ENCODE results near the gene ZFYVE28. TPM values are rescaled to one million over a fixed set of nuclear protein-coding genes. Genes with fewer than 3 reads are reported as not detected.

Gene ZFYVE28
- total and polyA plus RNA-seq, 8 donors, result 2.2 to 12.4 (median 3.9) TPM

DNA sequence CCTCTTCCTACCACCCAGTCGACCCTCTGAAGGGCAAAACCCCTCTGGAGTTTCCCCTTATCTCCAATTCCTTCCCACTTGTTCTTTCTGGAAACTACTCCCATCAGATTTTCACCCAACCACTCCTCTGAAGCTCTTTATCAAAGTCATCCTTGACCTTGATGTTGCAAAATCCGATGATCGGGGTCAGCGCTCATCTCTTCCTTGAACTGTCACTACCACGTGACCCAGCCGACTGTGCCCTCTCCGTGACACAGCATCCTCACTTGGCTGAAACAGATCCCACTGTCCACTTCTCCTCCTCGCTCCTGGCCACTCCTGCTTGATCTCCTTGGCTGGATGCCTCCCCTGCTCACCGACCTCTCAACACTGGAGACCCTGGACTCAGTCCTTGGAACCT is 1.4 kb upstream of the ZFYVE28 start:
- Histone ChIP-seq H3K27ac (no peak overlapping the region), H3K4me1 (peaks cover 7 to 28% of the 10 kb centered on the region in 2 donors), H3K27me3 (peaks cover 15 to 75% of the 10 kb centered on the region in 2 donors), H3K9me3 (no peaks in the 10 kb centered on the region), H3K36me3 (no peaks in the 10 kb centered on the region), H3K4me3 (no peak overlapping the region)
- TF ChIP-seq, protein P1, sequence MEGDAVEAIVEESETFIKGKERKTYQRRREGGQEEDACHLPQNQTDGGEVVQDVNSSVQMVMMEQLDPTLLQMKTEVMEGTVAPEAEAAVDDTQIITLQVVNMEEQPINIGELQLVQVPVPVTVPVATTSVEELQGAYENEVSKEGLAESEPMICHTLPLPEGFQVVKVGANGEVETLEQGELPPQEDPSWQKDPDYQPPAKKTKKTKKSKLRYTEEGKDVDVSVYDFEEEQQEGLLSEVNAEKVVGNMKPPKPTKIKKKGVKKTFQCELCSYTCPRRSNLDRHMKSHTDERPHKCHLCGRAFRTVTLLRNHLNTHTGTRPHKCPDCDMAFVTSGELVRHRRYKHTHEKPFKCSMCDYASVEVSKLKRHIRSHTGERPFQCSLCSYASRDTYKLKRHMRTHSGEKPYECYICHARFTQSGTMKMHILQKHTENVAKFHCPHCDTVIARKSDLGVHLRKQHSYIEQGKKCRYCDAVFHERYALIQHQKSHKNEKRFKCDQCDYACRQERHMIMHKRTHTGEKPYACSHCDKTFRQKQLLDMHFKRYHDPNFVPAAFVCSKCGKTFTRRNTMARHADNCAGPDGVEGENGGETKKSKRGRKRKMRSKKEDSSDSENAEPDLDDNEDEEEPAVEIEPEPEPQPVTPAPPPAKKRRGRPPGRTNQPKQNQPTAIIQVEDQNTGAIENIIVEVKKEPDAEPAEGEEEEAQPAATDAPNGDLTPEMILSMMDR (IDR thresholded peaks at IDR 0.05), result no peak
- ATAC-seq (no peak), DNase-seq (no peak)
- intact Hi-C loops (cut with DNase I), result no loop called here

DNA sequence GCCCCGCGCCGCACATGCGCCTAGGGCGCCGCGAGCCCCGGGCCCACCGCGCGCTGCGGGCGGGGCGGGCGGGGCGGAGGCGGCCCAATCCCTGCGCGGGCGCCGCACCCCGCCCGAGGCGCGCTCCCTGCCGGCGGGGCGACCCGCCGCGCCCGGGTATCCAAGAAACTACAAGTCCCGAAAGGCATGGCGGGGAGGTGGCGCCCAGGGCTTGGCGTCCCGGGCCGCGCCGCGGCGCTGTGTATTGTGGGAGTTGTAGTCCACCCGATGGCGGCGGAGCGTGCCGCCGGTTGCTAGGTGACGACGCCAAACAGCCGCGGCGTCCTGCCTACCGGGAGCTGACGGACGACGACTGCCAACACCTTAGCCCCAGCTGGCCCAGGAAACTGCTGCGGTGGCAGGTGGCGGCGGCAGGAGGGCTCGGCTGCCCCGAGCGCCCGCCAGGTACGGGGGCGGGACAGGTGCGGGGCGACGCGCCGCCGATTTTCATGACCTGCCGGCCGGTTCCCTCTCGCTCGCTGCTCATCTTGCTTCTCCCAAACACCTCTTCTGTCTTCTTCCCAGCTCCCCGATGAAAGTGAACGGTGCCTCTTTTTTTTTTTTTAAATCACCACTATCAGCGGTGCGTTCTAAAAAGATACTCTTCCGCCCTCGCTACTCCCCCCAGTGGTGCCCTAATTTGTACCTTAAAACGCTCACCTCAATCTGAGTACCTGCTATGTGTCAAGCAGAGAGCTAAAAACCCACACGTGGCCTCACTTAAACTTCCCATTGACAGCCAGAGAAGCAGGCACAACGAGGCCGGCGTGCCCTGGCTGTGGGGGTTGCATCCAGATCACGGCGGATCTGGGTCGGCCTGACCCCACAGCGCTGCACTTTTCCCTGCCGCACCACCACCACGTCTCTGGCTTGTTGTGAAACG is 466 bp upstream of the ZFYVE28 start, which contains the start of gene CFAP99:
TSS of gene CFAP99 (plus strand) at position 306 of the 922 bp plus-strand sequence.
- Histone ChIP-seq H3K4me3 (peak within 1 kb of the TSS; percentile 43 to 59), H3K27me3 (peaks cover 15 to 75% of the 10 kb centered on the region in 2 donors), H3K27ac (peak within 1 kb of the TSS; percentile 3 to 72), H3K9me3 (no peaks in the 10 kb centered on the region), H3K4me1 (peaks cover 10 to 34% of the 10 kb centered on the region in 2 donors), H3K36me3 (no peaks in the 10 kb centered on the region)
- TF ChIP-seq, protein P1 (IDR thresholded peaks at IDR 0.05), result peak in 1 of 2 donors; percentile 8
- intact Hi-C loops (cut with DNase I), result no loop called here
- peak; percentile 96 for ATAC-seq
- DNase-seq, result peak; percentile 89 to 99 (median 97)

GRCh38 chr4:2417226-2417764 is 1.1 kb downstream of the ZFYVE28 start:
- Histone ChIP-seq H3K27me3 (peaks cover 15 to 66% of the 10 kb centered on the region in 2 donors), H3K4me1 (peaks cover 24 to 50% of the 10 kb centered on the region in 2 donors), H3K9me3 (no peaks in the 10 kb centered on the region), H3K36me3 (no peaks in the 10 kb centered on the region), H3K4me3 (peak overlapping the region; percentile 40 to 59), H3K27ac (peak overlapping the region in 1 of 2 donors; percentile 73)
- ATAC-seq (no peak), DNase-seq (peak in 1 of 4 donors; percentile 77)
- intact Hi-C loops (cut with DNase I), result no loop called here
- TF ChIP-seq, protein P1 (IDR thresholded peaks at IDR 0.05), result no peak

DNA sequence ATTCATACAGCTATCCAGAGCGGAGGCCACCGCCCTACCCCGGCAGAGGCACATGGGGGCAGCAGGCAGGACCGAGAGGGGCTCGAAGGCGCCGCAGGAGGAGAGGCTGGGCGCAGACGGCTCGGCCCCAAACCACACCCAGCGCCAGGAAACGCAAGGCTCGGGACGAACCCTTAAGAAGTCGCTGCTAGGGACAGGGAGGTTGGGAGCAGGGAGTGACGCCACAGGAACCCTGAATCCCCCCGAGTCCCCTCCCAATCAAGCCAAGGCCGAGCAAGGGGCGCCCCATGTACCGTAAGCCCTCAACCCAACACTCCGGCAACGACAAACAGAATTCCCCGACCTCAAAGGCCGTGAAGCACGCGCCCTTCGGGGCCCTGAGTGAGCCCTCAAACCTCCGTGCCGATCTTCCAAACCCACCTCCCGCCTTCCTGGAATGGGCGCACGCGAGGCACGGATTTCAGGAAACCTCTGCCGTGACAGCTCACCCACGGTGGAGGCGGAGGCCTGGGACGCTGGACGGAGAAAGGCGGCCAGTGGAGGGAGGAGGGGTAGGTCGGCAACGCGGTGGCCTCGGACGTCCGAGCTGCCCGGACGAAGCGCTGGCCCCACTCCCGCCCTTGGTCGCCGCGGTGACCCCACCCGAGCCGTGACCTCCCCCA is 1.8 kb downstream of the ZFYVE28 start:
- Histone ChIP-seq H3K9me3 (no peaks in the 10 kb centered on the region), H3K4me1 (peaks cover 24 to 56% of the 10 kb centered on the region in 2 donors), H3K36me3 (no peaks in the 10 kb centered on the region), H3K27me3 (peaks cover 15 to 60% of the 10 kb centered on the region in 2 donors), H3K27ac (peak overlapping the region; percentile 61 to 73), H3K4me3 (peak overlapping the region; percentile 40 to 59)
- DNase-seq, result peak in 1 of 4 donors; percentile 80
- TF ChIP-seq, protein P1 (IDR thresholded peaks at IDR 0.05), result no peak
- intact Hi-C loops (cut with DNase I), result no loop called here
- ATAC-seq, result no peak
